Amygdala (tissue), 56 donors: ENCODE results near the gene KIRREL1.

Experiments
- DNase-seq, 56 donors: peaks; one replicate each; lab custom pipeline; 2025; lab: John Stamatoyannopoulos, UW

The KIRREL1 gene

DNA sequence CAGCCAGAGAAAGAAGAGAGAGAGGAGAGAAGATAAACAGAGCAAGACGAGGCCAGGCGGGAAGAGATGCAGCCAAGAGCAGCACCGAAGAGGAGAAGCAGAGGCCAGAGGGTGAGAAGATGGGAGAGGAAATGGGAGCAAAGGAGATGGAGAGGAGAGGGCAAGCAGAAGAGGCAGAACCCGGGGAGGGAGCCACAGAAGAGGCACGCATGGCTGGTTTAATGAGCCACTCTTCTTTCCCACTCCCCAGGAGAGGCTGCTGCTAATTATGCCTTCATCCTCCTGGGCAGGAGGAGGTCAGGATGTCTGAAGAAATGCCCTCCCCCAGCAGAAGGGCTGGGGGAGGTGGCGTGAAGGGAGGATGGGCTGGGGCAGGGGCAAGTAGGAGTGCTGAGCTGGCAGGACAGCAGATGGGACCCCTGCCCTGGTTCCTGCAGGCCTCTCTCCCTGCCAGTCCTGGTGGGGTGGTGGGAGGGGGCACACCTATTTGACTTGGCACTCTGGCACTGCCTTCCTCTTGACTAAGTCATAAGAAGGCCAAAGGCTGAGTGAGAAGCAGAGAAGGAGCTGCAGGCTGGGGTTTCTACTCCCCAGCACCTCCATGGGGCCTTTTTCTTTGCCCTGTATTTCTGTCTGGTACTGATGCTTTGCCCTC is 32.3 kb downstream of the KIRREL1 start:
- DNase-seq: no peak

DNA sequence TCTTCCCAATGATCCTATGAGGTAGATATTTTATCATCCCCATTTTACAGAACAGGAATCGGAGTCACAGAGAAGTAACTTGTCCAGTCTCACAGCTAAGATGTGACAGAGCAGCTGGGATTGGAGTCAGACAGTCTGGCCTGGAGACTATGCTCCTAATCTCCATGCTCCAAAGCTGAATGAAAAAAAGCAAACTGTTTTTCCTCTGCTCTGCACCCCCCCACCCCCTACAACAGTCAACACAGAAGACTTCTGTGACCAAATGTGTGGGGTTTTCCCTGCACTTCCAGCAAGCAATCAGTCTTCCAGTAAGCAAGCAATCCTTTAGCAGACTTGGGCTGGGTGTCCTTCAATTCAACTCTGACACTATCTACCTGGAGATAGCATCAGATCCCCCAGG is 33.2 kb downstream of the KIRREL1 start:
- no peak for DNase-seq

DNA sequence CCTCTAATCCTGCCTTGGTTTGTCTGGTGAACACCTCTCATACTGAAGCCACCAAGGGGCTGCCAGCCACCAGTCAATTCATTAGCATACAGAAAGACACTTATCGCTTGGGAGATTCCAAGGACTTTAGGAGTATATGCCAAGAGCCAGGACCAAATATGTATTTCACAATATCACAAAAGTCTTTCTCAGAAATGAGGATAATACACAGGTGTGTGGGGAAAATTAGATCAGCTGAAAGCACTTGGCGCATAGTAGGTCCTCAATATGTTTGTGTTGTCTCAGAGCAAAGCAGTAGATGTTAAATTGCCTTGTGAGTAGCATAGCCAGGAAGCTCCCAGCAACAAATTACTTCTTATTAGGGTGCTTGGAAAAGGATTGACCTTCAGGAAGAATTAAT is 34.1 kb downstream of the KIRREL1 start:
- no peak for DNase-seq

DNA sequence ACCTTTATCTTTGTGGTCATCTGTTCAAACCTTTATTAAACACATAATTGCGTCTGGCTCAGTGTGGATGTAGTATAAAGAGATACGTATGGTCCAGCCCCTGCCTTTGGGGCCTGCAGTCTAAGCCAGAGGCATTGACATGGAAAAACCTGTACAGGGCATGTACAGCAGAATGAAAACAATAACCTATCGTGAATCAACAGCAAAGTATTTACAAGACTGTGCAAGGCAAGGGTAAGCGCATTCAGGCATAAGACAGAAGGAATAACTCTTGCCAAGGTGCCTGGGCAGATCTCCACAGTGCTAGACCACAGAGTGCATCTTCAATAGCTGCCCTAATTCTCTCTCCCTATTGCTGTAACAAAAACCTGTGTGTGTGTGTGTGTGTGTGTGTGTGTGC is 35.5 kb downstream of the KIRREL1 start:
- DNase-seq: no peak

DNA sequence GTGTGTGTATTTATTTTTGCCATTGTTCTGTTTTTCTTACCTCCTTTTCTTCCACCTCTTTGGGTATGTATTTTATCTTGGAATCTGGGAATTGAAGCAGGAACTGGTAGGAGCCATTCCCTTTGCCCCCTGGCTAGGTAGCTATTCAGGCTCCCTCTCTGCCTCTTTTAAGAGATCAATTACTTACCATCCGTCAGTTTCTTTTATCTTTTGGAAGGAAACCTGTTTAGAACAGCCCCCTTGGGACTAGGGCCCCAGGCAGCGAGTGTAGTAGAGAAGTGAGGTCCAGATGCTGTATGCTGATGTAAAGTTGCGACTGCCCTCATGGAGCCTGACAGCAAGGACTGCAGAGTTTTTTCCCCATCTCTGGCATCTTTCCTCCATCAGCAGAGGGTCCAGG is 41.6 kb downstream of the KIRREL1 start:
- DNase-seq: no peak

DNA sequence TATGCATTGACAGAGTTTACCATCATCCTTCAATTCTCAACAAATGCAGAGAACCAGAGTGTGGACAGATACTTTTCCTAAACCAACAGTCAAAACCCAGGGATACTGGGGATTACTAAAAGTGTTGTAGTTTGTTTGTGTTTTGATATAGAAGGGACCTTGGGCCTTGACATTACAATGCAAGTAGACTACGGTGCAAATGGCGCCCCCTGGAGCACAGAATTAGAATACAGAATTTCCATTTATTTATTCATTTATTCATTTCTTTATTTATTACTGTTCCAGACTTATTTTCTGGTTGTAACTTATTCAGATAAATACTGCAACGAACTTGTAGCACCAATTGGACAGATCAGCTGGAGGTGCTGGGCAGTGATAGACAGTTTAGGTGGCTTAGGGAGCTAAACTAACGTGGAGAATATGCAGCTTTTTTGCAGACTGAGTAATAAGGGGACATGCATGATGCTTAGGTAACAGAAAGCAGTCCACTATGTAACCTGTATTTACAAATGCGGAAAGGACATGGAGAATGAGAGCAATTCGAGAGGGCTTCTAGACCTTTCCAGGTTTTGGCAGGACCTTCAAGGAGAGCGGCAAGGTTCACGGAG is 42.6 kb downstream of the KIRREL1 start:
- DNase-seq: peak in 4 of 56 donors; percentile 6 to 25 (median 7)

DNA sequence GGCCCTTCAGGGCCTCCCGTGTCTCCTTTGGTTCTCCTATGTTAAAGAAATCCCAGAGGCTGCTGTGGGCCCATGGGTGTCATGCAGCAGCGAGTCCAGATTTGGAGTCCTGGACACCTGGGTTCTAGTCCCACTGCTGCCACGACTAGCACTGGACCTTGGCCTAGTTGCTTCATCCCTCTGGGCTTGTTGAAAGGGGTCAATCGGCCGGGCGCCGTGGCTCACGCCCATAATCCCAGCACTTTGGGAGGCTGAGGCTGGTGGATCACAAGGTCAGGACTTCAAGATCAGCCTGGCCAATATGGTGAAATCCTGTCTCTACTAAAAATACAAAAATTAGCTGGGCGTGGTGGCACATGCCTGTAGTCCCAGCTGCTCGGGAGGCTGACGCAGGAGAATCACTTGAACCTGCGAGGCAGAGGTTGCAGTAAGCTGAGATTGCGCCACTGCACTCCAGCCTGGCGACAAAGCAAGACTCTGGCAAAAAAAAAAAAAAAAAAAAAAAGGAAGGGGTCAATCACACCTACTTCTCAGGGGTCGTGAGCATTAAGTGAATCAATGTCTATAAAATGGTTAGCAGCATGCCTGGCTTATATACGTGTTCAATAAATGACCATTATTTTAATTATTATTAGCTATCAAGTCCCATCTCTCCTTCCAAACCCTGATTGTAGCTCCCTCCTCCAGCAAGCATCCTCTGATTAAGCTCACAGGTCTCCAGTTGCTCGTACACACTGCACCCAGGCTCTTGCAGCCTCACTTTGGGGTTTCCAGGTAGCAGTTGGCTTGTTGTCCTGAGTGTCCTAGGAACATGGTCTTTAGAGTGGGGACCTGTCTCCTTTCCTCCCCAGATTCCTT is 43.8 kb downstream of the KIRREL1 start:
- DNase-seq: no peak

DNA sequence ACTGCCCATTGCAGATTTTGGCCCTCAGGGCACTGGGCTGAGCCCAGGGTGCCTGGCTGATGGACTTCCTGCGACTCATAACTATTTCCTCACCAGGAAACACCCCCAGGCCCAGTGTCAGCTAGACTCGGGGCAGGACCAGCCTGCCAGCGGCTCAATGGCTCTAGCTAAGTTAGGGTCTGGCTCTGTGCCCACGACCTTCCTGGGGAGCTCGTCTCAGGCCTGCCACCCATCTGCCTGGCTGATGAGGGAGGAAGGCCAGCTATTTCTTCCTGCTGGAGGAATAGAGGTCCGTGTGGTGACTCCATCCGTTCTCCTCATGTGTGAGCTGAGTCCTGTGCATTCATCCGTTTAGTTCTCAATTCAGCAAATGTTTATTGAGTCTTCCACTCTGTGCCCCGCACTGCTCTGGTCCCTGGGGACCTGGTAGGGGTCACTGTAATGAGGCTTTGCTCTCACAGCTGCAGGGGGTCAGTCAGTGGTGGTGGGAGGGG is 44.5 kb downstream of the KIRREL1 start:
- no peak for DNase-seq

DNA sequence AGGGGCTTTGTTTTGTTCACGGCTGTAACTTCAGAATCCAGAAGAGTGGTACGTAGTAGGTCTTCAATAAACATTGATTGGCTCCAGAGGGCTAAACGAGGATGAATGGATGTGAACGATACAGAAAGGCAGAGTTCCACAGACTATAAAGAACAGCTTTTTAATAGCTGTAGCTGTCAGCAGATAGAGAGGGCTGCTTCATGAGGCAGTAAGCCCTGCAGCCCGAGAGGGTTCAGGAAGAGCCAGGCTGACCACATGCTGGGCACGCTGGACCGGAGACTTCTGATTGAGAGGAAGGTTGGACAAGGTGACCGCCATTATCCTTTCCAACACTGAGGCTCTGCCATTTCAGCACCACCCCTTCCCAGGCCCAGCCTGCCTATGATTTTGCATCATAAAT is 45.3 kb downstream of the KIRREL1 start:
- no peak for DNase-seq

DNA sequence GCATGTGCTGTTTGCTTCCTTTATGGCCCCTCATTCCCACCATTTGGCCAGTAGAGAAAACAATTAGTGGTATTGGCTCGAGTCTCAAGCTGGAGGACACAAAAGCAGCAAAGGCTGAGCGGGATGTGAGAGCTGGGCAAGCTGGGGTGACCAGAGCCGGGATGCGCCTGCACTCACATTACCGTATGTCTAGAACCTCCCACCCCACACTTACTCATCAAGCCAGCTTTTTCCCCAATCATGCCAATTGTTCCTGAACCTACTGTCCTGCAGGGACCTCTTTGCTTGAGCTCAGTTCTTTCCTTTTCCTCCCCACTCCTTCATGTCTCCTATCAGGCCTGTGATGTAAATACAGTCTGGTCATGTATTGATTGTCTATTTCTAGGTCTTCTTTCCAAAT is 45.9 kb downstream of the KIRREL1 start:
- DNase-seq: no peak

DNA sequence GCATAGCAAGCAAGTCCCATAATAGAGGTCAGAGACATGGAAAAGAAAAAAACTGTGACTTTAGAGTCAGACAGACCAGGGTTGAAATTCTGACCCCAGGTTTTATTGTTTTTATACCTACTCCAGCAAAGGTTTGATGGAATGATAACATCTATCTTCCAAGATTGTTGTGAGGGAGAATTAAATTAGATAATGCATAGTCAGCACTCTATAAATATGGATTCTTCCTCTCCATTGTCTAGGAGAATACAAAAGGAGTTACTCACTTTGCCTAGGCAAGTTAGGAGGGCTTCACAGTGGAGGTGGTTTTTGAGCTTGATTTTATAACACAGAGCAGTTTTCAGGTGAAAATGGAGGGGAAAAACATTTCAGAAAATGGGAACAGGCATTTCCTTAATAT is 46.9 kb downstream of the KIRREL1 start:
- DNase-seq: no peak

DNA sequence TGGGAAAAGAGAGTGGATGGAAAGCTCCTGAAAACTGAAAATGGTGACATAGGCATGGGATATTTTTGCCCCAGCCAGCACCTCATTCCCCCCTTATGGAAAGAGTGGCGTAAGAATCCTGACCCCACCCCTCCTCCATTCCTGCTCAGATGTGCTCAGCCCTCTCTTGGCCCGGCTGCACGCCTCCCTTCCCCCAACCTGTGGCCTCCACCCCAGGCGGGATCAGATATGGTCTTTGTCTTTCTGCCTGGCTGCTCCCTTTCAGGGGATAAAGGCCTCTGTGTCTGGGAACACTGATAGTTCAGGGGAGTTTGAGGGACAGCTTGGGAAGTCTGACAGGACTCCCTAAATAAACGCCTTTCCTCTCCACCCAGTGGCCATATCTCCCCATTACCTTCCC is 49.8 kb downstream of the KIRREL1 start:
- DNase-seq: peak in 3 of 56 donors; percentile 2 to 6 (median 3)

DNA sequence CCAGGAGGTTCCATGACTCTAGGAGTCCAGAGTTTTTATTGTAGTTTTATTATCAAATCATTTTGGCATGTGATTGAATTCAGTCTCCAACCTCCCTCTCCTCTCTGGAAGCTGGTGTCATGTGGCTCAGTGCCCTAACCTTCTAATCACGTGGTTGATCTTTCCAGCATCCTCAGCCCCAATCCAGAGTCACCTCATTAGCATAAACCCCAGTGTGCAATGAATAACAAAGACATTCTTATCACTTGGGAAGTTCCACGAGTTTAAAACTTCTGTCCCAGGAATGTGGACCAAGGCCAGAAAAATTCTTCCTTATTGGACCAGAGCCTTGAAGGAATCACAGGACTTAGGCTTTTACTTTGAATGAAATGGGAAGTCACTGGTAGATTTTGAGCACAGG is 52.2 kb downstream of the KIRREL1 start:
- no peak for DNase-seq

DNA sequence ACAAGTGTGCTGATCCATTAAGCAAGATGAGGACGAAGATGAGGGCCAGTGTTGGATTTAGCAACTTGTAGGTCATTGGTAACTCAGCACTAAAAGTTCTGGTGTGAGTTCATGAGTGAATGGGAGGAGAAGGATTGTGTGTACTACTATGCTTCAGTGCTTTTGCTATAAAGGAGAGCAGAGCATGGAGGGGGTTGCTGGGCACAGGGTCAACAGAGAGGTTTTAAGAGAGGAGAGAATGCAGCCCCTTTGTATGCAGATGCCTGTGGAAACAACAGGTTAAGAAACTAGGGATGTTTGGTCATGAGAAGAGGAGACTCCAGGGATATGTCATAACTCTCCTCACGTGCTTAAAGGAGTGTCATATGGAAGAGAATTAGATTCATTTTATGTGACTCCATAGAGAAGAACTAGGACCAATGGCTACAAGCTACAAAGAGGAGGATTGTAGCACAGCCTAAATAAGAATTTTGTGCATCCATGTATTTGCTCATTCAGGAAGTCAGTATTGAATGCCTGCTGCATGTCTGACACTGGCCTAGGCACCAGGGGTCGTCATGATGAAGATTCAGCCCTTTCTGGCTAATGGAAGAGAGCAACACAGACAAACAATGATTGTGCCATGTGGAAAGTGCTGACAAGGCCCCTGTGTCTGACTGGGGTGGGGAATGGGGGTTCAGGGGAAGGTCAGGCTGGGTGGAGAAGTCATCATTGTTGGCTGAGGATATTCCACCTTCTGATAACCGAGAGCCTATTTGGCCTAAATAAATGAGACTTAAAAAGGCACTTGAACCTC is 53.5 kb downstream of the KIRREL1 start:
- no peak for DNase-seq

DNA sequence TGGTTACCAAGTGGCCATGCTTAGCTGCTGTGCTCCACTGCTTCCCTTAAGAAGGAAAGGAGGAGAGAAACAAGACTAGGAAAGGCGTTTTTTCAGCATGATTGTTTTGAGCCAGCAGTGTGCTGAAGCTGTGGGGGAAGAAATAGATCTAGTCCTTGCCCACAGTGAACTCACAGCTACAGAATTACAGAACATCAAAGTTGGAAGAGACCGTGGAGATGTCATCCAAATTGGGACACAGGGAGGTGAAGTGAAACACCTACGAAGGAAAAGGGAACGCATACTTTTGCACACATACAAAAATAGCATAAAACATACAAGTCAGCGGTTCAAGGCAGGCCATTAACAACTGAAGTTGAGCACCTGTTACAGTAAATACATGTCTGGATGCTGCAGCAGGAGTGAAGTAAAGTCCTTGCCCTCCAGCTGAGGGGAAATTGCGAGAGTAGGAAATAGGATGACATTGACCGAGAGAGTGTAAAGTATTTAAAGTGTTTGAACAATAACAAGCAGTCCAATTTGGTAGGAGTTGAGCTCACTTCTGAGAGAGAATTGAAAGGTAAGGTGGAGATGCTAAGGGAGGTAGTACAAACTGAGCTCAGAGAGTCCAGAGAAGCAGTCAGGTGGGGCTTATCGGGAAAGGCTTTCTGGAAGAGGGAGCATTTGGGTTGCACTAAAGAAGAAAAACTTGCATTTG is 55.1 kb downstream of the KIRREL1 start:
- DNase-seq: no peak

DNA sequence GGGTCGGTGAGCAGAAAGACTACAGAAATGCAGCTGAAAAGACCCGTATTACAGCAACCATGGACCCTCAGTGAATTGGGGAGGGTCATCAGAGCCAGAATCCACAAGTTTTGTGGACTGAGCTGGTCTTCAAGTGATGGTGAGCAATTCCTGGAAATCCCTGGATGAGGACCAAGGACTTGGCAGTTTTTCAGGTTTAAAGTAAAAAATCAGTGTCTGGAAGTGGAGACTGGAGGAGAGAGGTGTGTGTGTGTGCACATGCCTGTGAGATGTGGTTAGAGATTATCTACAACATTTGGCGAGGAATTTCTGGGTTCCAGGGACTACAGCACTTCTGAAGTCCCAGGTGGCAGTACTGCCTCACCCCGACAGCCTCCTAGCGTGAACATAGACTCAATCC is 56.4 kb downstream of the KIRREL1 start:
- DNase-seq: no peak

DNA sequence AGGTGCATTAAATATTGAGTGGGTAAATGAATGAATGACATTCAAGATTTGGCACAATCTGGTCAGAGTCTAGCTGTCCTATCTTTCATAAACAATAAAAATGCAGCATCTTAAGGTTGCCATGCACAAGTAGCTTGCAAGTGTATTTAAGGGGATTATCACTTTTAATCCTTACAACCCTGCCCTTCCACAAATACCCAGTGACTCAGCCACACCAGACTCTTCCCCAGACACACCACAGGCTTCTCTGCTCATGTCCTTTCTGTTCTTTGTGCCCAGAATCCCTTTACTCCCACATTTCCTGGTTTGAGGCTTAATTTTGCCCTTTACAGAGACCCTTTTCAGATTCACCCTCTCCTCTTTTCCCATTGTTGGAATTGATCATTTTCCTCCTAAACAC is 59.8 kb downstream of the KIRREL1 start:
- no peak for DNase-seq

DNA sequence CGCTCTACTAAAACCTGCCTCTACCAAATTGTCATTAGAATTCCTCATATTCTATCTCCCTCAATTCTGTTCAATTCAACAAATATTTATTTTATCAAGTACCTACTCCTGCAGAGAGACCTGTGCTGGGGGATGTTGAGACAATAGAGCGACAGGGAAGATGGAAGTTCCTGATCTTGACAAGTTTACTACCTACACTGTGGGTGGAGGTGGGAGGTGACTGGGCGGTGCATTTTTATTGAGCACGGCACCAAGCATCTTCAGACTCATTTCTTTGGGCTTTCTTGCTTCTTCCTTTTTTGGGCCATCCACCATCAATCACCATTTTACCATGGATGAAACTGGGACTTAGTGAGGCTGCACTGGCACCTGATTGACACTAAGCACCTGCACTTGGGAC is 61.3 kb downstream of the KIRREL1 start:
- no peak for DNase-seq

DNA sequence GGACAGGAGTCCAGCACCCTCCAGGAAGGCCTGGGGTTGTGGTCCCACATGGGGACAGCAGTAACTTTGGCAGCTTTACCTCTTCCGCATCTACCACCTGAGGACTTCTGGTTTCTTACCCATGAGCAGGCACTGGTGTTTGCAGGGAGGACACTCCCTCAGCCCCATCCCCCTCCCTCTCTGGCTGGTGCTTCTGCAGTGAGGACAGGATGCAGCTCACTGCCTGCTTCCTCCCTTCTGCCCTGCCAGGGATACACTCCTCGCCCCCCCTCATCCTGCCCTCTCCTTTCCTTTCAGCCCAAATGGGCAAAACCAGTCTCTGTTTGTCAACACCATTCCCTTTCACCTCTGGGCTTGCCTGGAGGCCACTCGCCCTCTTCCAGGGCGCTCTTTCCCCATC is 62.4 kb downstream of the KIRREL1 start:
- DNase-seq: no peak

DNA sequence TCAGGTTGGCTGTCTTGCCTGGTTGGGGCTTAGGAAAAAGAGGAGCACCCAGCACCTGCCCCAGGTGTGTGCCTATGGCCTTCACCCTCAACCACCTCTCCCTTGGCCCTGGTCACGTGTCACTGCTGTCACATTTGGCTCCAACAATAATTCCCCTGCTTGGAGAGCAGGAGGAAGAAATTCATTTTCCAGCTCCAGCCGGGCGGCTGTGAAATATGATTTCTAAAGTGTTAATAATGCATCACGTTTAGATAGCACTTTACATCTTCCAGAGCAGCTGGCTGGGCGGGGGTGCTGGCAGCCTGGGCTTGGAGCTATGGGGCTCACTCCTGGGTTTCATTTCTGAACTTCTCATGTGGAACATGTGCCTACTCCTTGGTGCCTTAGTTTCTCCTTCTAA is 63.1 kb downstream of the KIRREL1 start:
- no peak for DNase-seq
